Fibroblast of upper back skin (primary cell): ENCODE results near the gene IL1RN.
A peak's percentile ranks its signal among the peaks of the same experiment; 100 is the strongest.
"Not testable (repeated sequence)": the region's sequence is repeated elsewhere in the genome, so short reads cannot be mapped to it uniquely, and the experiment has no call there.

ENCODE experiments used
- DNase-seq: peaks from one replicate; pipeline ENCODE4 v3.0.0-alpha.2; 2013

IL1RN gene

GRCh38 chr2:113126845-113127645, at the start of gene IL1RN:
Gene IL1RN (plus strand): TSS chr2:113127598. CDS start chr2:113127625, 27 bp downstream.
- DNase-seq: no peak

GRCh38 chr2:113077921-113078320, 49.5 kb upstream of the IL1RN start:
- DNase-seq: no peak

GRCh38 chr2:113078350-113078839, 49.0 kb upstream of the IL1RN start:
- DNase-seq: no peak

- DNase-seq: no peak
Observed at GRCh38 chr2:113079131-113079530, 48.3 kb upstream of the IL1RN start.

- DNase-seq: peak; percentile 27
Observed at GRCh38 chr2:113080134-113080533, 47.3 kb upstream of the IL1RN start.

- DNase-seq: no peak
Observed at GRCh38 chr2:113081488-113082210, 45.7 kb upstream of the IL1RN start.

GRCh38 chr2:113083296-113083695, 44.1 kb upstream of the IL1RN start:
- DNase-seq: no peak

- DNase-seq: no peak
Observed at GRCh38 chr2:113084249-113085000, 43.0 kb upstream of the IL1RN start.

- DNase-seq: no peak
Observed at GRCh38 chr2:113085542-113085941, 41.9 kb upstream of the IL1RN start.

GRCh38 chr2:113088213-113088992, 39.0 kb upstream of the IL1RN start:
- DNase-seq: no peak

- DNase-seq: no peak
Observed at GRCh38 chr2:113089916-113090315, 37.5 kb upstream of the IL1RN start.

GRCh38 chr2:113091231-113091896, 36.0 kb upstream of the IL1RN start:
- DNase-seq: no peak

GRCh38 chr2:113092864-113093612, 34.4 kb upstream of the IL1RN start:
- DNase-seq: no peak

- no peak for DNase-seq
Observed at GRCh38 chr2:113093613-113093977, 33.8 kb upstream of the IL1RN start.

GRCh38 chr2:113096306-113096705, 31.1 kb upstream of the IL1RN start:
- DNase-seq: not testable (repeated sequence)

- not testable (repeated sequence) for DNase-seq
Observed at GRCh38 chr2:113096842-113097618, 30.4 kb upstream of the IL1RN start.

GRCh38 chr2:113098041-113098440, 29.4 kb upstream of the IL1RN start:
- DNase-seq: no peak

GRCh38 chr2:113098532-113098931, 28.9 kb upstream of the IL1RN start:
- no peak for DNase-seq

- DNase-seq: no peak
Observed at GRCh38 chr2:113102133-113102532, 25.3 kb upstream of the IL1RN start.

GRCh38 chr2:113103277-113103676, 24.1 kb upstream of the IL1RN start:
- DNase-seq: no peak
